Gastroesophageal sphincter (tissue), 4 donors: ENCODE measurements around the gene GMDS. TPM values are rescaled to one million over a fixed set of nuclear protein-coding genes. Genes with fewer than 3 reads are reported as not detected.

ENCODE experiments used
- ATAC-seq: fragments of 150-250 bp; one replicate; pipeline ENCODE4 v1.9.1; 2016; ENCODE audit warnings: mild to moderate bottlenecking, moderate library complexity
- H3K27ac ChIP-seq, 4 donors: fragments of 200-600 bp; sonication (generic) in 3 of 4; 1 replicate in 3 of 4; 2 replicates in 1 of 4; pipeline ENCODE4 v1.5.1; 2016 to 2019
- H3K27me3 ChIP-seq: fragments of 200-600 bp; sonication (generic); one replicate; pipeline ENCODE4 v1.5.1; 2019
- H3K36me3 ChIP-seq, 2 donors: fragments of 200-600 bp; sonication (generic); one replicate each; pipeline ENCODE4 v1.5.1; 2019; ENCODE audit warnings: control low read depth in 1 of 2
- H3K4me1 ChIP-seq, 3 donors: fragments of 200-600 bp; sonication (generic); 1 replicate in 2 of 3; 2 replicates in 1 of 3; pipeline ENCODE4 v1.5.1; 2016 to 2019; ENCODE audit warnings: control low read depth in 2 of 3
- H3K4me3 ChIP-seq, 2 donors: fragments of 200-600 bp; sonication (generic); one replicate each; pipeline ENCODE4 v1.5.1; 2019; ENCODE audit warnings: mild to moderate bottlenecking in 1 of 2, moderate library complexity in 1 of 2
- H3K9me3 ChIP-seq, 3 donors: fragments of 200-600 bp; sonication (generic); one replicate each; pipeline ENCODE4 v1.5.1; 2017 to 2019; ENCODE audit warnings: control low read depth in 2 of 3
- CTCF ChIP-seq, 4 experiments: fragments of 200-600 bp in 2 of 4; fragments of 450-650 bp in 2 of 4; sonication (generic) in 1 of 4; IDR thresholded peaks; one replicate each; pipeline ENCODE4 v1.5.1; 2017 to 2019; ENCODE audit warnings: antibody characterized with exemption in 4 of 4, mild to moderate bottlenecking in 2 of 4, moderate library complexity in 2 of 4
- EP300 ChIP-seq: sonication (generic); formaldehyde crosslinking; IDR thresholded peaks from one replicate; pipeline ENCODE4 v1.6.1; 2017; ENCODE audit warnings: antibody characterized with exemption, mild to moderate bottlenecking
- POLR2A ChIP-seq, 2 donors: fragments of 450-650 bp; IDR thresholded peaks; one replicate each; pipeline ENCODE4 v1.6.1; 2017; ENCODE audit warnings: antibody characterized with exemption in 2 of 2, mild to moderate bottlenecking in 2 of 2, moderate library complexity in 1 of 2
- POLR2AphosphoS5 ChIP-seq: sonication (generic); formaldehyde crosslinking; IDR thresholded peaks from one replicate; pipeline ENCODE4 v1.6.1; 2017; ENCODE audit warnings: antibody characterized with exemption
- WGBS, 2 donors: methylation state at CpG; one replicate each; pipeline ENCODE4 v1.1.5; 2018; ENCODE audit warnings: low coverage in 1 of 2; 5-methylcytosine and 5-hydroxymethylcytosine counted together
- total RNA-seq, 4 donors: library from RNA; depleted of rRNA; stranded (reverse); fragments of >200 nt; gene quantifications; one replicate each; pipeline ENCODE4 v1.1.0, GENCODE V29; 2016

GMDS gene
- total RNA-seq, 4 donors from 2014 or later: 5.0 to 14.7 (median 6.4) TPM

GRCh38 chr6:1735239-1735803 is 510.1 kb downstream of the GMDS start:
- H3K36me3 ChIP-seq: no peaks in the 10 kb centered on the region
- 95 to 98% methylated on average over 3 to 6 of the region's 6 CpGs for WGBS, 2 donors
- TF ChIP-seq POLR2A (IDR thresholded peaks at IDR 0.05): no peak
- TF ChIP-seq CTCF (IDR thresholded peaks at IDR 0.05): no peak
- no peak for TF ChIP-seq POLR2AphosphoS5
- no peak for TF ChIP-seq EP300

DNA sequence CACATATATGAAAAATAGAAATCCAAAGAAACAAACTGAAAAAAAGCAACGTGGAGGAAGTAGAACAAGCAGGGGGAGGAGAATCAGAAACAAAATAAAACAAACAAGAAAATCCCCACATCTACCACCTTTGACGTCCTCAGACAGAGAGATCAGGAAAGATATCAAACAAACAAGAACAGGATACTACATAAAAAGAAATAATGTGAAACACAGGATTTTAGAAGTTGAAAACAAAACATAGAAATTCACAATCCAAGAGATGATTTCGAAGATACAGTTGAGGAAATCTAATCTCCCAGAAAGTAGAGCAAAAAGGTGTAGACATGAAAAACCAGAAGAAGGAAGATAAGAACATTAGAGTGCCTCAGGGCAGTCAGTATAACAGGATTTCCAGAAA is 514.5 kb downstream of the GMDS start:
- Histone ChIP-seq H3K4me3 (no peak overlapping the region), H3K27ac (no peak overlapping the region), H3K27me3 (no peaks in the 10 kb centered on the region), H3K9me3 (peaks cover 0 to 10% (median 0%) of the 10 kb centered on the region in 3 donors), H3K4me1 (no peaks in the 10 kb centered on the region), H3K36me3 (peaks cover 0 to 5% of the 10 kb centered on the region in 2 donors)
- ATAC-seq: no peak
- TF ChIP-seq POLR2A (IDR thresholded peaks at IDR 0.05): no peak
- no peak for TF ChIP-seq EP300
- no peak for TF ChIP-seq CTCF (IDR thresholded peaks at IDR 0.05)
- no peak for TF ChIP-seq POLR2AphosphoS5
- WGBS, 2 donors: 0 to 69% methylated on average over 1 to 3 of the region's 3 CpGs

More at GRCh38 chr6:1735239-1735803, 510.1 kb downstream of the GMDS start:
- Histone ChIP-seq H3K27me3 (no peaks in the 10 kb centered on the region), H3K27ac (no peak overlapping the region), H3K4me3 (no peak overlapping the region), H3K9me3 (peaks cover 0 to 10% (median 0%) of the 10 kb centered on the region in 3 donors), H3K4me1 (no peaks in the 10 kb centered on the region)
- ATAC-seq: no peak

DNA sequence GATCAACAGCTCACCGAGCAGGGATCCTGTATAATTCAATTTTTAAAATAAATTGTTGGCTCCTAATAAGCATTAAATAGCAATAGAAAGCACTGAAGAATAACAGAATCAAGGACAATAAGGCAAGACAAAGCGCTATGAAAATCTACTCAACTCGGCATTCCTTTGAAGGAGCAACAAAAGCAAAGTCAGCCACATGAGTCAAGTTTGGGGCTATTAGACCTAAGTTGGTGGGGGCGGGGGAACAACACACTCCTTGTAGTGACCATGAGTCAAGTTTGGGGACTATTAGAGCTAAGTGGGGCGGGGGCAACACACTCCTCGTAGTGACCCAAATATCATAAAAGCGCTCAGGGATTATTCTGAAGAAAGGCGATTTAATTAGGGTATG is 515.7 kb downstream of the GMDS start:
- H3K4me1 ChIP-seq: no peaks in the 10 kb centered on the region
- H3K36me3 ChIP-seq: peaks cover 0 to 9% of the 10 kb centered on the region in 2 donors
- H3K27me3 ChIP-seq: no peaks in the 10 kb centered on the region
- 91 to 94% methylated on average over 7 of the region's 8 CpGs for WGBS, 2 donors
- TF ChIP-seq CTCF (IDR thresholded peaks at IDR 0.05) (no peak), POLR2A (IDR thresholded peaks at IDR 0.05) (no peak), EP300 (no peak), POLR2AphosphoS5 (no peak)
- no peak overlapping the region for H3K4me3 ChIP-seq
- peaks cover 0 to 10% (median 0%) of the 10 kb centered on the region in 3 donors for H3K9me3 ChIP-seq
- no peak overlapping the region for H3K27ac ChIP-seq
- ATAC-seq: no peak

DNA sequence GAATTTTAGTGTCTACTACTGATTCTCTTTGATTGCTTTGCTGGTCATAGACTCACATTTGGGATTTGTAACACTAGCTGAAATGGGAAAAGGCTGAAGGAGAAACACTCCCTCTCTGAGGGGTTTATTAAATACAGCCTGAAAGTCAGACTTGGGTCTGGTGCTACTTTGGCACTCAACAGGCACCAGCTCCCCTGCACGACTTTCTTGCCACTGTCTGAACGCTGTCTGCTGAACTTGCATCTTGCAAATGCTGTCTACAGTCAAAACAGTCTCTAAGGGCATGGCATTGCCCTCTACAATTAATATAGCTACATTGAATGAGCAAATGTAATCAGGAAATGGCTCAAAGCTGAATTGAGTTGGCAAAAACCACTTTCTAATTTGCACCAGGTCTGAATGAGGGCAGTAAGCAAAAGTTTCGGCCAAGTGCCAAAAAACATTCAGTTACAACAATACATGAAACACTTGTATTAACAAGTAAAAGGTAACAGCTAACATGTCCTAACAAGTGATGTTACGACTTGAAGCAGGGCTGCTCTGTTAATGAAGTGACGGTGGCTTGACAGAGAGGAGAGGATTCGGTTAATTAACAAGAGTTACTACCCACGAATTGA is 516.2 kb downstream of the GMDS start:
- Histone ChIP-seq H3K36me3 (peaks cover 0 to 9% of the 10 kb centered on the region in 2 donors), H3K4me3 (no peak overlapping the region), H3K4me1 (no peaks in the 10 kb centered on the region), H3K27me3 (no peaks in the 10 kb centered on the region), H3K9me3 (peaks cover 0 to 10% (median 0%) of the 10 kb centered on the region in 3 donors), H3K27ac (no peak overlapping the region)
- TF ChIP-seq CTCF (IDR thresholded peaks at IDR 0.05): no peak
- no peak for TF ChIP-seq EP300
- ATAC-seq: no peak
- 74% methylated on average over 5 to 6 of the region's 7 CpGs for WGBS, 2 donors

DNA sequence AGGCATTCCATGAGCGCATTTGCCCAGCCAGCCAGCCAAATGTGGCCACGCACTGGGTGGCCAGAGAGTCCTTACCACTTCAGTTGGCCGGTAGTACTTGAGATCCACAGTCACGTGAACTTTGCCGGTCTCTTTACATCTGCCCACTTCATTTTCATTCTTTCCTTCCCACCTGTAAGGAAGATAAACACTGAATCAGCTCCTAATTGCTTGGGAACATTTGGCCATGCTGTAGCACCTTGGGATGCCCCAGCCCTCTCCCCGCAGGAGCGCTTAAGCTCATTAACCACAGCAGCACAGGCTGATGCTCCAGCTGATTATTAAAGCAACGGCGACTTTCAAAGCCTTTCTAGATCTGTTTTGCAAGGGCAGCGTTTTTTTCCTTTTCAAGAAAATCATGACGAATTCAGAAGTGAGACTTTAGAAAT is 519.0 kb downstream of the GMDS start:
- Histone ChIP-seq H3K27ac (no peak overlapping the region), H3K36me3 (peaks cover 0 to 9% of the 10 kb centered on the region in 2 donors), H3K4me3 (no peak overlapping the region), H3K27me3 (no peaks in the 10 kb centered on the region), H3K9me3 (peaks cover 0 to 10% (median 0%) of the 10 kb centered on the region in 3 donors), H3K4me1 (no peaks in the 10 kb centered on the region)
- 81 to 90% methylated on average over 7 to 11 of the region's 11 CpGs for WGBS, 2 donors
- no peak for TF ChIP-seq POLR2A (IDR thresholded peaks at IDR 0.05)
- TF ChIP-seq EP300: no peak
- no peak for TF ChIP-seq POLR2AphosphoS5
- no peak for ATAC-seq
